Loucy (cell line): ENCODE results near the gene SDK1.

Experiments
- CTCF ChIP-seq: fragments of 200-600 bp; sonication (generic); conservative IDR thresholded peaks from 2 replicates; pipeline ENCODE4 v1.5.1; 2014; ENCODE audit warnings: mild to moderate bottlenecking, antibody characterized with exemption, low read length
- EZH2phosphoT487 ChIP-seq: fragments of 200-600 bp; IDR thresholded peaks from 2 replicates; pipeline ENCODE4 v1.6.1; 2018; ENCODE audit warnings: antibody characterized with exemption, mild to moderate bottlenecking, moderate library complexity, borderline replicate concordance

- TF ChIP-seq CTCF (no peak), EZH2phosphoT487 (no peak)
Measured at GRCh38 chr7:3641582-3641981, 340.5 kb downstream of the SDK1 start.
